ENCODE measurements around the gene HS1BP3. TPM values are rescaled to one million over a fixed set of nuclear protein-coding genes. Genes with fewer than 3 reads are reported as not detected.

Gene HS1BP3
- total RNA-seq, 4 donors from 2014 or later = 30.8 to 42.7 (median 41.7) TPM

DNA sequence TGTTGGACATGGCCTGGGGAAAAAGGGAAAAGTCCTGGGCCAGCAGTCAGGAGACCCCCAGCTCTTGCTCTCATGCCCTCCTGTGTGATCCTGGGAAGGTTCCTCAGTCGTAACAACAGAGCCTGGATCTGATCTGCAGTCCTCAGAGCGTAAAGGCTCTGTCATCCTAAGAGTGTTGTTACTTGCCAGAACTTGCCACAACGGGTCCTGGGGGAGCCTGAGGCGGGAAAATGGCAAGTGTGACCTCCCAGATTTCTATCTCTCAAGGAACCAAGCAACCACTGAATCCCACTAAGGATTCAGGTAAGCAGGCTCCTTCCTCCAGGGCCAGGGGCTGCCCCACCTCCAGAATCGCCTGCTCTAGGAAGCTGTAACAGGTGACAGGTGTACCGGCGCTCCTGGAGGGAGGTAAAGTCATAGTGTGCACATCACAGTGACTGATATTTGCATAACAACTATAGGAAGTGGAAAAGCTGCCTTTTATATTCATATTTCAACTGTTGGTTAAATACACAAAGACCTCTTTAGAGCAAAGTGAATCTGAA is 18.4 kb downstream of the HS1BP3 start:
- Histone ChIP-seq H3K36me3 (no peaks in the 10 kb centered on the region), H3K4me1 (peaks cover 27 to 42% of the 10 kb centered on the region in 2 donors), H3K27ac (peak overlapping the region in 1 of 3 donors; percentile 82), H3K9me3 (no peaks in the 10 kb centered on the region), H3K27me3 (no peaks in the 10 kb centered on the region), H3K4me3 (replicated peaks in 1 of 3) (no peak overlapping the region)
- WGBS, 2 donors = 90% methylated on average over 7 of the region's 7 CpGs
- DNase-seq = no peak
- intact Hi-C loops (cut with DNase I) = loop anchor here (10.0 kb wide), 1 partner anchor 108 kb away; no protein-coding TSS in a partner anchor
- TF ChIP-seq, protein P1, sequence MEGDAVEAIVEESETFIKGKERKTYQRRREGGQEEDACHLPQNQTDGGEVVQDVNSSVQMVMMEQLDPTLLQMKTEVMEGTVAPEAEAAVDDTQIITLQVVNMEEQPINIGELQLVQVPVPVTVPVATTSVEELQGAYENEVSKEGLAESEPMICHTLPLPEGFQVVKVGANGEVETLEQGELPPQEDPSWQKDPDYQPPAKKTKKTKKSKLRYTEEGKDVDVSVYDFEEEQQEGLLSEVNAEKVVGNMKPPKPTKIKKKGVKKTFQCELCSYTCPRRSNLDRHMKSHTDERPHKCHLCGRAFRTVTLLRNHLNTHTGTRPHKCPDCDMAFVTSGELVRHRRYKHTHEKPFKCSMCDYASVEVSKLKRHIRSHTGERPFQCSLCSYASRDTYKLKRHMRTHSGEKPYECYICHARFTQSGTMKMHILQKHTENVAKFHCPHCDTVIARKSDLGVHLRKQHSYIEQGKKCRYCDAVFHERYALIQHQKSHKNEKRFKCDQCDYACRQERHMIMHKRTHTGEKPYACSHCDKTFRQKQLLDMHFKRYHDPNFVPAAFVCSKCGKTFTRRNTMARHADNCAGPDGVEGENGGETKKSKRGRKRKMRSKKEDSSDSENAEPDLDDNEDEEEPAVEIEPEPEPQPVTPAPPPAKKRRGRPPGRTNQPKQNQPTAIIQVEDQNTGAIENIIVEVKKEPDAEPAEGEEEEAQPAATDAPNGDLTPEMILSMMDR (IDR thresholded peaks at IDR 0.05) = no peak
- TF ChIP-seq POLR2A (IDR thresholded peaks at IDR 0.05) = no peak

DNA sequence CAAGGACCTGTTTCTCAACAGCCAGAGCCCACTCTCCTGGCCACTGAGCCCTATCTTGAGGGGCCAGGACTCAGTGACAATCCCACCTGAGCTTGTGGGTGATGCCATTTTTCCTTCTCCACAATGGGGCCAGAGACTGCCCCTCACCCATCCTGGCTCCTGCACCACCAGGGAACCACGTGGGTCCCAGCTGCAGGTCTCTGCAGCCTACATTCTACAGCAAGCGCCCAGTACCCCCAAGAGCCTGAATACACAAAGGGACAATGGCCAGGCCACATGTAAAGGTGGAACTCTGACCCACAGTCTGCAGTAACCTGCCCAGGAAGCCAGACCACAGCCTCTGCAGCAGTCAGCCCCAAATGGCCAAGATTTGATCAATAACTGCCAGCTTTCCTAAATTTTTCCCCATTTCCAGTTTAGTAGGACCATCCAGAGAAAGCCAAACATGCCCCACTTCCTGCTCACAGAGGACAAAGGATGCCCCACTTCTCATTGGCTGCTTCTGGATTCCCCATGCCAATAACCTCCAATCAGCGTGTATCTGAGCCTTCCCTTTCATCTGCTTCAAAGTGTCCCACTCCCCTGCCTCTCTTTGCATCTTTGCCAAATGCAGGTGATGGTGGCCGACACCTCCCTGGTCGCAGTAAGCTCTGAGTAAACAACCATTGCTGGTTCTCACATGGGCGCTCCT is 19.1 kb downstream of the HS1BP3 start:
- peaks cover 32 to 44% of the 10 kb centered on the region in 2 donors for H3K4me1 ChIP-seq
- H3K9me3 ChIP-seq = no peaks in the 10 kb centered on the region
- no peak overlapping the region for H3K4me3 ChIP-seq (replicated peaks in 1 of 3)
- H3K36me3 ChIP-seq = no peaks in the 10 kb centered on the region
- TF ChIP-seq, protein P1 (IDR thresholded peaks at IDR 0.05) = no peak
- no peak for TF ChIP-seq POLR2A (IDR thresholded peaks at IDR 0.05)
- H3K27ac ChIP-seq = peak overlapping the region in 1 of 3 donors; percentile 7
- intact Hi-C loops (cut with DNase I) = loop anchor here (10.0 kb wide), 1 partner anchor 107 kb away; no protein-coding TSS in a partner anchor
- H3K27me3 ChIP-seq = no peaks in the 10 kb centered on the region
- WGBS, 2 donors = 82 to 86% methylated on average over 6 of the region's 6 CpGs
- no peak for DNase-seq

DNA sequence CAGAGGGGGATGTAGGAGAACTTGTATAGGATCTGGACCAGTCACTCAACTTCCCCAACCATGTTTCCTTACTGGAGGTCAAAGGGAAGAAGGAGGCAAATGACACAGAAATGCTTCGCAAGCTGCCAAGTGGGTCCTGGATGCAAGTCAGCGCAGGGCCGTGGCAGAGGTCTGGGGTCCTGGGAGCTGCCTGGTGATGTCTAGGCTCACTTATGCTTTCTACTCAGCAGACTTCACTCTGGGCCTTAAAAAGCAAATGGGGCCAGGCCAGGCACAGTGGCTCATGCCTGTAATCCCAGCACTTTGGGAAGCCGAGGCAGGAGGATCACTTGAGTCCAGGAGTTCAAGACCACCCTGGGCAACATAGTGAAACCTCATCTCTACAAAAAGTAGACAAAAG is 19.9 kb downstream of the HS1BP3 start:
- WGBS, 2 donors = 91 to 95% methylated on average over 4 of the region's 4 CpGs
- DNase-seq = no peak
- intact Hi-C loops (cut with DNase I) = loop anchor here (10.0 kb wide), 1 partner anchor 106 kb away; no protein-coding TSS in a partner anchor
- H3K27me3 ChIP-seq = no peaks in the 10 kb centered on the region
- no peaks in the 10 kb centered on the region for H3K9me3 ChIP-seq
- H3K4me3 ChIP-seq (replicated peaks in 1 of 3) = no peak overlapping the region
- TF ChIP-seq, protein P1 (IDR thresholded peaks at IDR 0.05) = no peak
- no peak for TF ChIP-seq POLR2A (IDR thresholded peaks at IDR 0.05)
- H3K36me3 ChIP-seq = no peaks in the 10 kb centered on the region
- peaks cover 32 to 51% of the 10 kb centered on the region in 2 donors for H3K4me1 ChIP-seq
- no peak overlapping the region for H3K27ac ChIP-seq

DNA sequence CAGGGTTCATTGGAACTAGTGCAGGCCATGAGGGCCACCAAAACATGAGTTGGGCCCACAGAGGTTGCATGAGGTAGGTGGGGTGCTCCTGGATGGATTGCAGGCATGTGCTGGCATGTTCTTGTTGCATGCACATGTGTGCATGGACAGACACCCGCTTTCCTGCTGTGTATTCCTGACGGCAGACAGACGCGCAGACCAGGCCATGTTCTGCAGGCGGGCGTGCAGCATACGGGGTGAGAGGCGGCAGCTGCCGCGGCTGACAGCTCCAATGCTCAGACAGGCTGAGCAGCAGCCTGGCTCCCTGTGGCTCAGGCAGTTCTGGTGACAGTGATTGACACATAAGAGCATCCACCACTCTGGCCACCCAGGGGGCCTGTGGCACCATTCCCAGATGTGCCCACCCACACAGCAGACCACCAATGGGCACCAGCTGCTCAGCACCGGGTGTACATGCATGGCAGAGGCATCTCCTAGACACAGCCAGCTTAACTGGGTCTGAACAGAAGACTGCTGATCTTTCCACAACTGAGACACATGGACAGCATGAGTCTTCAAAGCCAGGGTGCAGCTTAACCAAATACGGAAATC is 21.2 kb downstream of the HS1BP3 start:
- no peak overlapping the region for H3K27ac ChIP-seq
- no peaks in the 10 kb centered on the region for H3K27me3 ChIP-seq
- 92 to 98% methylated on average over 8 to 11 of the region's 12 CpGs for WGBS, 2 donors
- no peak for TF ChIP-seq POLR2A (IDR thresholded peaks at IDR 0.05)
- TF ChIP-seq, protein P1 (IDR thresholded peaks at IDR 0.05) = no peak
- peaks cover 21 to 41% of the 10 kb centered on the region in 2 donors for H3K4me1 ChIP-seq
- no peak overlapping the region for H3K4me3 ChIP-seq (replicated peaks in 1 of 3)
- DNase-seq = no peak
- no peaks in the 10 kb centered on the region for H3K36me3 ChIP-seq
- intact Hi-C loops (cut with DNase I) = loop anchor here (10.0 kb wide), 1 partner anchor 105 kb away; no protein-coding TSS in a partner anchor
- no peaks in the 10 kb centered on the region for H3K9me3 ChIP-seq

DNA sequence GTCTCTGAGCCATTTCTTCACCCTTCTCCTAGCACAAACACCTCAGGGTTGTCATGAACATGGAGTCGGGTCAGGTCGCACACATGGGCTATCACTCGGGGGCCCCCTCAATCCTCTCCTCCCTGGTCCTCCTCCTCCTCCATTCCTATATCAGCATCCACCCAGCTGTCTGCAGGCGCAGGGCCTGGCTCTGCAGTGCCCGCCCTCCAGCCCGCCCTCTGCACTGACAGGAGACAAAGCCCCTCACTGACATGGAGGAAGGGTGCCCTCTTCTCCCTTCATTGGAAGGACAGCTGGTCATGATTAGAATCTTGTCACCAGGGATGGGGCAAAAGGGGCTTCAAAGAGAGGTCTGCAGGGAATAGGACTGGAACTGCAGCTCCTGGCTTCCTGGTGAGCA is 21.7 kb downstream of the HS1BP3 start:
- Histone ChIP-seq H3K9me3 (no peaks in the 10 kb centered on the region), H3K4me1 (peaks cover 16 to 36% of the 10 kb centered on the region in 2 donors), H3K27ac (no peak overlapping the region), H3K4me3 (replicated peaks in 1 of 3) (no peak overlapping the region), H3K36me3 (peaks cover 0 to 4% of the 10 kb centered on the region in 2 donors), H3K27me3 (no peaks in the 10 kb centered on the region)
- WGBS, 2 donors = 84 to 85% methylated on average over 6 of the region's 6 CpGs
- no peak for TF ChIP-seq POLR2A (IDR thresholded peaks at IDR 0.05)
- TF ChIP-seq, protein P1 (IDR thresholded peaks at IDR 0.05) = no peak
- intact Hi-C loops (cut with DNase I) = no loop called here
- DNase-seq = no peak

Data from thyroid gland (tissue), 4 donors.